ENCODE measurements around the gene XPR1.

DNA sequence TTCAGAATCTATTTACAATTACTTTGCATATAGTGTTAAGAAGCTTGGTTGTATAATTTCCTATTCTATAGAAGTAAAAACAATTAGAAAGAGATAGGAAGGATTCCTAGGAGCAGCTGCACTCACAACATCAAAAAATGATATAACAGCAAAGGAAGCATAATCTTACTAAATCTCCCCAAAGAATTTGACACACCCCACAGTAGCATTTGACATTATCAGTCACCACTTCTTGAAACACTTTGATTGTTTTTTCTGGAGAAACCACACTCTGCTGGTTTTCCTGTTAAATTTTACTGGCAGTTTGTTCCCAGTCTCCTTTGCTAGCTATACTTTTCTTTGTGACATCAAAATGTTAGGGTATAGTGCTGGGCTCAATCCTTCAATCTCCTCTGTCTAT, 180.1 kb downstream of the XPR1 start:
- TF ChIP-seq, protein P1, sequence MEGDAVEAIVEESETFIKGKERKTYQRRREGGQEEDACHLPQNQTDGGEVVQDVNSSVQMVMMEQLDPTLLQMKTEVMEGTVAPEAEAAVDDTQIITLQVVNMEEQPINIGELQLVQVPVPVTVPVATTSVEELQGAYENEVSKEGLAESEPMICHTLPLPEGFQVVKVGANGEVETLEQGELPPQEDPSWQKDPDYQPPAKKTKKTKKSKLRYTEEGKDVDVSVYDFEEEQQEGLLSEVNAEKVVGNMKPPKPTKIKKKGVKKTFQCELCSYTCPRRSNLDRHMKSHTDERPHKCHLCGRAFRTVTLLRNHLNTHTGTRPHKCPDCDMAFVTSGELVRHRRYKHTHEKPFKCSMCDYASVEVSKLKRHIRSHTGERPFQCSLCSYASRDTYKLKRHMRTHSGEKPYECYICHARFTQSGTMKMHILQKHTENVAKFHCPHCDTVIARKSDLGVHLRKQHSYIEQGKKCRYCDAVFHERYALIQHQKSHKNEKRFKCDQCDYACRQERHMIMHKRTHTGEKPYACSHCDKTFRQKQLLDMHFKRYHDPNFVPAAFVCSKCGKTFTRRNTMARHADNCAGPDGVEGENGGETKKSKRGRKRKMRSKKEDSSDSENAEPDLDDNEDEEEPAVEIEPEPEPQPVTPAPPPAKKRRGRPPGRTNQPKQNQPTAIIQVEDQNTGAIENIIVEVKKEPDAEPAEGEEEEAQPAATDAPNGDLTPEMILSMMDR (IDR thresholded peaks at IDR 0.05; ENCODE audit: low read depth, low read length, poor library complexity, severe bottlenecking), result no peak
- TF ChIP-seq EZH2phosphoT487 (IDR thresholded peaks at IDR 0.05; ENCODE audit: borderline replicate concordance, low read length), result no peak

All from DOHH2 (cell line).